Activated CD4-positive, alpha-beta T cell treated with anti-CD3 and anti-CD28 coated beads, Interleukin-2, amount 50 U/mL, for 16 hours (primary cell): ENCODE data around the gene SETD3.

Source experiments
- DNase-seq: peaks from one replicate; pipeline ENCODE4 v3.0.0-alpha.2; 2020

The SETD3 gene

DNA sequence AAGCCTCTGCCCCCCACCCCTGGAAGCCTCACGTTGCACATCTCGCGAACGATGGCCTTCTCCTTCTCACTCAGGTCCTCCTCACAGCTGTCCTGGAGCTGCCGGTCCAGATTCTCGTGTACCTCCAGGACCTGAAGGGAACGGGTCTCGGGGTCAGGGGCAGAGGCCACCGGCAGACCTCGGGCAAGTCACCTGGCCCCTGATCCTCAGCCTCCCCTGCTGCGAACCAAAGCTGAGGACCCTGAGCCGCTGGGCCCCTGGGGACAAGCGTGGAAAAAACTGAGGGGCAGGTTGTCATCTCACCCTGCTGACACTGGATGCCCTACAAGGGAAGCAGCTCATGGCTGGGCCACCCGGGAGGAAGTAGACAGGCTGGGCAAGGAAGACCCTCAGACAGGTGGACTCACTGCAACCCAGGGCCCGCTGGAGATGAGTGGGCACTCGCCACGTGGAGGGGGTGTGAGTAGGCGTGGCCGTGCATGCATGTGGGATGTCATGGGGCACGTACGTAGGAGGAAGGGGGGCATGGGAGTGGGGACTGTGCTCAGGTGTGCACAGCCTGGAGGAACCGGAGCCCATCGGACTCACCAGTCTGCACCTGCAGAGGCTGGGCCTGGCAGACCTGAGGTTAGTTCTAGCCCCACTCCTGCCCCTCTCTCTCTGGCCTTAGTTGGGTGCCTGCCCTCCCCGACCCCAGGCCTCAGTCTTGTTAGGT, 35.7 kb upstream of the SETD3 start:
- no peak for DNase-seq

- no peak for DNase-seq
Observed at GRCh38 chr14:99515301-99516155, 34.9 kb upstream of the SETD3 start.

DNA sequence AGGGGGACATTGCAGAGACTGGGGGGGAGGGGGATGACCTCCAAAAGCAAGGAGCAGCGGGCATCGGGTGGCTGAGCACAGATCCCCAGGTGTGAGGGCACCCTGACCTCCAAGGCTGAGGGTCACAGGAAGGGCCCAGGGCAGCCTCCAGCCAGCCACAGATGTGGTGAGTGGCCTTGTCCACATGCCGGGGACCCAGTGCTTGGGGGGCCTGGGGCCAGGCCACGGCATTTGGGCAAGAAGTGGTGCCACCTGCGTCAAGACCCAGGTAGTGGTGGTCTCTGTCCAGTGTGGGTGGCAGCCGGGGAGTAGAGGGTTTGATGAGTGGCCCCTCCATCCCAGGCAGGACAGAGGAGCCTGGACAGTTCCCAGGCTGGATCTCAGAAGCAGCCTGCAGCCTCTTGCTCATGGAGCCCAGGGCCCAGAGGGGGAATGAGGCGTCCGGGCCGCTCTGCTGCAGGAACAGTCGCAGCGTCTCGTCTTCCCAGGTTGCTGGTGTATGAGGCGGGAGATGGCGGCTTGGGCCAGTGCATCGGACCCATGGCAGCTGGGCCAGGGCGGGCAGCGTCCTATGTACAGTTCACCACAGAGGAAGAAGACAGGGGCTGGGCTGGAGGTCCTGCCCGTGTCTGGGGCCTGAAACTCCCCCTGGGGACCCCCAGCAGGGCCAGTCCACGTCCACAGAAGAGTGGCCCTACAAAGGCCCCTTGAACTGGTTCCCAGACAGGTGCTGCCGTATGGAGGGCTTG, 34.1 kb upstream of the SETD3 start:
- no peak for DNase-seq

DNA sequence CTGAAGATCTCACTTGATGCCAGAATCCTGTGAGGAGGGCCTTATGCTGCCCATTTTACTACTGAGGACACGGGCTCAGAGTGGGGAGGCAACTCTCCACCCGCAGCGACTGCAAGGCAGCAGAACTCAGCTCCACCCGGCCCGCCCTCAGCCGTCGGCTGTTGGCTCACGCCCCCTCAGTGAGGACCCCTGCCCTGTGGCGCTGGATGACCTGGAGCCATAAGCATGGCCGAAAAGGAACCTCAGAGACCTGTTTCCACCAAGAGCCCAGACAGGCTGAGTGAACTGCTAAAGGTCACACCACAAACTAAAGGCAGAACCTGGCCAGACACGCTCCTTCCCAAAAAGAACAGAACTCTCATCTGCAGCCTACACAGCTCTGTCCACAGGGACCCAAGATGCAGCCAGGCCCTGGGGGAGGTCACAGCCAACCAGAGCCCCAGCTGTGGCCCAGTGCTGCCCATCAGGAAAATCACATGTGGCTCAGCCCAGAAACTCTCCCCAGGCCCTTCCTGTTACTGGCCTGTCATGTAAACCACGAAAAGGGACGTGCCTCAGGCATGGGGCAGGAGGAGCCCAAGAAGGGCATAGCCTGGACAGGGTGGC, 33.4 kb upstream of the SETD3 start:
- no peak for DNase-seq

- no peak for DNase-seq
Observed at GRCh38 chr14:99513183-99513694, 32.6 kb upstream of the SETD3 start.

DNA sequence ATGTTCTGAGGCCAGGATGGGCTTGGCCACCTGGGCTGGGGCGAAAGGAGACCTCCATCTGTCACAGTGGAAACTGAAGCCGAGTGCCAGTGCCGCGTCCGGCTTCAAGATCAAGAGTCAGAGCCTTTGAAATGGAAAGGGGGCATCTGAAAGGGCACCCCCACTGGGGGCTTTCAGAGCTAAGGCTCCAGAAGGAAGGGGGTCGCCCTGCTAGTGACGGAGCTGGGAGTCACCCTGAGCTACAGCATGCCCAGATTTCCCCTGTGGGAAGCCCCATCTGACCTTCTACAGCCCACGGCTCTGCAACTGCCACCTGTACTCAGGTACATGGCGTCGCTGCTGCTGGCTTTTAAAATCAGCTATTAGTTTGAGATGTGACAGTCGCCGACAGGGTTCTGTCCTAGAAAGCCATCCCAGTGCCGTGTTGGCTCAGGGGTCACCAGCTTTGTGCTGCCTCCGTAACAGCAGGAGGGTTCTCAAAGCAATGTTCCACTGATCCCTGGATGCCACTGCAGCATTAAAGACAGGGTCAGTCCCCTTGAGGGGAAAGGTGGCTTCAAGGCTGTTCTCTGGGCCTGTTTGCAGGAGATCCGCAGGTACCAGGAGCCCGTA, 32.0 kb upstream of the SETD3 start:
- no peak for DNase-seq

GRCh38 chr14:99512110-99512449, 31.4 kb upstream of the SETD3 start:
- DNase-seq: no peak

DNA sequence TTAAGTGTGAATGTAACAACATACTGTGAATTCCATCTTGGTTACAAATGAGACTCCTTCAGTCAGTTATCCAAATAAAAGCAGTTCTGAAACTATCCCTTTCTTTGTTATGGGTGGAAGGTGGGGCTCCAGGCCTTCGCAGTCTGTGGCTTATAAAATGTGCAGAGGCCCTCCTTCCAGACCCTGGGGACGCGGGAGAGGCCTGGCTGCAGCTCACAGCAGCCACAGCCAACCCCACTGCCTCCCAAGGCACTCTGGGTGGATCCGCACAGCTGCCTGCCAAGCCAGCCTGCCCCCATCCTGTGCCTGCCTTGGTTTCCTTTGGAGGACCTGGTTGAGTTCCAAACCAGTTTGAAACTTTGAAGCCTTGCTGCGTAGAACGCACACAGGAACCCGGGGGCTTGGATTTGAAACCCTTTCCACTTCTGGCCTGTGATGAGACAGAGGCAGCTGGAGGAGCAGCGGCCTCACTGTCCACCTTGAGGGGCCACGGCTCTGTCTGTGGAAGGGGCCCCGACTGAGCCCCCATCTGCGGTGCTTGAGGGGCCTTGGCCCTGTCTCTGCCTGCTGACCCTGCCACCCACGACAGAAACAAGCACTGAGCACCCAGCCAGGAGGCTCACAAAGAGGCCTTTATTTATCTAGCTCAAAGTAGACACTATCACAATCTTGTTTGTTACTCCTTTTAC, 30.9 kb upstream of the SETD3 start:
- DNase-seq: no peak

DNA sequence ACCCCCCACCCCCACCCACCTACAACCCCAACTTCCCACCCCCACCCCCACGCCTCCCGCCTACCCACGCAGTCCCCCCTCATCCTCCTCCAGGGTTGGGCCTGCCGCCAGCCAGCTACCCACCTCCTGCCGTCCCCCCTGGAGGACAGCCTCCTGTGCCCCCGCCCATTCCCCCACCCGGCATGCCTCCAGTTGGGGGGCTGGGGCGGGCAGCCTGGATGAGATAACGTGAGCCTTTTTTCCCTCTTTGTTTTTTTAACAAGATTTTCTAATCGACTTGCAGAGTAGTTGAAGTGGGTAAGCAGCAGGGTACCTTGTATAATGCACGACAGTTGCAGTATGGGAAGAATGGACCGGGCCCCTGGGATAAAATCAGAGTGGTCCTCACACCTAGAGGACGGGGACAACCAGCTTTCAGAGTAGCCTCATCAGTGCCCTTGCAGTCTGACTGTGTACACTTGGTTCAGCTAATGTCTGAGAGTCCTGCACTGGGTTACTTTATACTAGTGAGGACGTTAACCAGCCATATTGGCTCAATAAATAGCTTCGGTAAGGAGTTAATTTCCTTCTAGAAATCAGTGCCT, 30.0 kb upstream of the SETD3 start:
- DNase-seq: no peak

DNA sequence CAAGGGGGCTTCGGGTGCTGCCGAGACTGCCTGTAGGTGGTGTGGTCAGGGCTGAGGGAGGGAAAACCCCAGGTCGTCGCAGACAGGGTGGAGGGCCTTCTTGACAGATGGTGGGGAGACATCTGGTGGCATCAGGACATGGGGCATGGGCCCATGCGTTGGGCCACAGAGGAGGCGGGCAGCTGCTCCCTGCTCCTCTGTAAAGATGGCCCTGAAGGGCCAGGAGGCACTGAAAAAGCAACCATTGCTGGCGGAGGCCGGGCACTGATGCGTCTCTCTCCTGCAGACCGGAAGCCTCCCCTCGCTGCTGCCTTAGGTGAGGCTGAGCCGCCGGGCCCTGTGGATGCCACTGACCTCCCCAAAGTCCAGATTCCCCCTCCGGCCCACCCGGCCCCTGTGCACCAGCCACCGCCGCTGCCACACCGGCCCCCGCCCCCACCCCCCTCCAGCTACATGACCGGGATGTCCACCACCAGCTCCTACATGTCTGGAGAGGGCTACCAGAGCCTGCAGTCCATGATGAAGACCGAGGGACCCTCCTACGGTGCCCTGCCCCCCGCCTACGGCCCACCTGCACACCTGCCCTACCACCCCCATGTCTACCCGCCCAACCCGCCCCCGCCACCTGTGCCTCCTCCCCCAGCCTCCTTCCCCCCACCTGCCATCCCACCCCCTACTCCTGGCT, 29.4 kb upstream of the SETD3 start:
- DNase-seq: no peak

DNA sequence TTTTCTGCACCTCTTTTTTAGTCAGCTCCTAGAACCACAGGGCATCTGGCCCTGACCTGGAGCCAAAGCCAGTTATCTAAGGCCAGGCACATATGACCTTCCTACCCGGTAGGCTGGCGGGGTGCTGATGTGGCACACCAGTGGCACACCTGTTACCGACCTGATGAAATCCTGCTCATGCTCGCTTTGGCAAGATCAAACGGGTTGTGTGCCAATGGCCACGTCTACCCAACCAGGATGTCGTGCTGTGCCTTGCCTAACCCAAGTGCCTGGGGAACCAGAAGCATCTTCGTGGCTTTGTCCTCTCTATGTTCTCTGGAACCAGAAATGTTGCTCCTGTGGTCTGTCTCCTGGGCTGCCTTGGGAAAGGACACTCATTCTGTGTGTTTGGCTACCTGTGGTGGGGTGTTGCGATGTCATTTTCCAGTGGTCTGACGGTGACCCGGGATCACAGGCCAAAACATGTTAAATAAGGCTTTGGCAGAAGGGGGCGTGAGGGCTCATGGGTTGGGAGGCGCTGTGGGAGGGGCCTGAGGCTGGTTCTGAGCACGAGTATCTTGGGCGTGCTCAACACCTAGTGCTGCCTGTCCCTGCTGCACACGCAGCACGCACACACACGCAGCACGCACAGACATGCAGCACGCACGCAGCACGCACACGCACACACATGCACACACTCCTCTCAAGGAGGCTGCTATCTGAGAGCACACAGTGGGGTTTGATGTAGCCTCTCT, 28.4 kb upstream of the SETD3 start:
- DNase-seq: no peak

- no peak for DNase-seq
Observed at GRCh38 chr14:99507860-99508640, 27.4 kb upstream of the SETD3 start.

DNA sequence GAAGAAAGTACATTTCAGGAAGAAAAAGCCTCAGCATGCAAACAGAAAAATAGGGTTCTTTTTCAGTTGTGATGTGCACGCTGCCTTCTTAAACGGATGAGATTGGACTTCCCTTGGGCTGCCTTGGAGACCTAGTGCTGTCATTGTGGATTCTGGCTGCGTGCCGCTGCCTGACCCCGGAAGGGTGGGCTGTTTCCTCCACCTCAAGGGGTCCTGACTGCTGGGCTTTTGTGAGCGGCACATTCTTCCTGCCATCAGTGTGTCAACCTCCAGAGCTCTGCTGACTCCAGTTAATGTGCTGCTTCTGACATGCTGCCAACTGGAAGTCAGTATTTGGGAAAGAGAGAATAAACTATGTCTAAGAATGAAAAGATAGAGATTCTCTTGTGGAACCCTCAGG, 25.6 kb upstream of the SETD3 start:
- no peak for DNase-seq

- no peak for DNase-seq
Observed at GRCh38 chr14:99505089-99505488, 24.4 kb upstream of the SETD3 start.

DNA sequence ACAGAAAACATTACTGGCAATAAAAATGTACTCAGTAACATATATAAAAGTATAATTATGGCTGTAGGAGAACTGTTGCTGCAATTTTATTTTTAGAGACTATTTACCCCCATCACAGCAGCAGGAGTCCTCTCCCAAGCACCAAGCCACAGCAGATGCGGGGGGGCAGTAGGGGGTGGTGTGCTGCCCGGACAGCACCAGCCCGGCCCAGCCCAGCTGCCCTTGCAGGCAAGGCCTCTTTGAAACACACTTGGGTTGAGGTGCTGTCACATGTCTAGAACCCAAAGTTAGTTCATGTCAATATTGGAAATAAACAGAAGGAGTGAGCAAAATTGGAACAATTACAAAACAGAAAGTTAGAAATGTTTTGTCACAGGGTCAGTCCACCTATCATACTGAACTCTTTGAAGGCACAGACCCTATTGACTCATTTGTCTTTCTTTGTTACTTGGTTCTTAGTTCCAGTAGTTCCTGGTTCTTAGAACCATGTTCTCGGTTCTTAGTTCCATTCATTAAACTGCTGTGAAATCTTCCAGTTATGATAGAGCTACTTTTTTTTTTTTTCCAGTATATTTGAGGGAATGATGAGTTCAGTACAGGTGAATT, 23.3 kb upstream of the SETD3 start:
- no peak for DNase-seq

DNA sequence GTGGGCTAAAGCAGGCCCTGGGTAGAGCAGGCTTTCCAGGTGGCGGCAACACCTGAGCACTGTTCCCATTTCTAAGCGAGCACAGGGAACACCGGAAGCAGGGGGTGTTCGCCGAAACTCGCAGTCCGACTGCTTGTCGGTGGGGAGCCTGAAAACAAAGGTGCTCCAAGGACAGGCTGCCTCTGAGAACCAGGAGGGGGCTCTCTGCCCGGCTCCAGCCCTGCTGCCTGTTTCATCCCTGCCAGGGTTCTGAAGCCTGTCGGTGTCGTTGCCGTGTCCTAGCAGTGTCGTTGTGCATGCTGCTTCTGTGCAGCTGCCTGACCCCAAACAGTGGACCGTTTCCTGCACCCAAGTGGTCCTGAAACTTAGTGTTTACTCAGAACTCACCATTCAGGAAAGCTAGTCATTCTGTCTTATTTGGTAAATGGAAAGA, 22.3 kb upstream of the SETD3 start:
- DNase-seq: no peak

- no peak for DNase-seq
Observed at GRCh38 chr14:99497894-99498293, 17.2 kb upstream of the SETD3 start.

GRCh38 chr14:99497341-99497740, 16.7 kb upstream of the SETD3 start:
- no peak for DNase-seq

DNA sequence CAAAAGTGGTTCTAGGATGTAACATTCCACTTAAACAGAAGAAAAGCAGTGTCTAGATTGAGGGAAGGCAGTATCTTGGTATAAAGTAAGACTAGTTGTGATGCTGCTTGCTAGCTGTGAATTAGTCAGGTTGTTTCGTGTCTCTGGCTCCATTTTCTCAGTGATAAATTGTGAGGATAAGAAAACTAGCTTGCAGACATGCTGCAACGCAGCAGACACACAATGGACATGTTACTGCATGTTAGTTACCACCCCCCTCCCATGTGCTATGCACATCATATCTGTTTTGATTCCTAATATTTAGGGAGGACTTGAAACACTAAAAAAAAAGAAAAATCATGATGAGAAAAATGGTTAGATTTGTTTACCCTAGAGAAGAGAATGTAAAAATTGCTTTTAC, 3.4 kb upstream of the SETD3 start:
- DNase-seq: no peak
